HK-2 (cell line): ENCODE data around the gene HDAC8.

ENCODE experiments used
- DNase-seq: peaks from one replicate; pipeline ENCODE4 v3.0.0-alpha.2; 2018; ENCODE audit not compliant: unreplicated experiment

The HDAC8 gene

DNA sequence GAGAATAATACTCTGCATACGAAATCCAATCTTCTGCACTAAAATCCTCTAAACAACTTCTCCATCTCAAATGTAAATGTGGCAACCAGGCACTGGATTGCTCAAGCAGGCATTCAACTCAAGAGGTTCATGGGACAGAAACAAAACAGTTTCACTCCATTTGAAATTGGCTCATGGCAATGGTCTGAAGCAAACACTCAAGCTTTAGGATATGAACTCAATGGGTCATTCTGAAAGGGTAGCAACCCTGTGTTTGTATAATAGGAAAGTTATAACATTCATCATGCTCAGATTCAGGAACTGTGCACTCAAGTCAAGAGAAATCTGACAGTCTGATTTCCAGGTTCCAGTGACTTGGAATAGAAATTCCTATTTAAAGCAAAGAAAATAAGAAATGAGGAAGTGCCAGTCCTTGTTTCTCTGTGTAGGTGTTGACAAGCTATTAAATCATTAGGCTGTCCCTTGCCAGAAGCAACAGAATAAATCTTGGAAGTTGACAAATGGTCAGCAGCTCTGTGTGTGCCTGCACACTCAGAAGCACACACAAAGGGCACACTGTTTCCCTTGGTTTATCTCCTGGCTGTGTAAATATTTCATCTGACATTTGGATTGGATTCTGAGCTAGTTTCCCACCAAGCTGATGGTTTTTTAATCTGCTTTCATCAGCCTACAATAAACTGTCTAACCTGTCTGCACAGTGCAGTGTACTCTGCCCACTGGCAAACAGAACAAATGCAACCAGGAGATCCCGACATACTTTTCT, 191.0 kb downstream of the HDAC8 start:
- no peak for DNase-seq

- DNase-seq = no peak
These were observed 196.5 kb downstream of the HDAC8 start for GRCh38 chrX:72376124-72376523.

DNA sequence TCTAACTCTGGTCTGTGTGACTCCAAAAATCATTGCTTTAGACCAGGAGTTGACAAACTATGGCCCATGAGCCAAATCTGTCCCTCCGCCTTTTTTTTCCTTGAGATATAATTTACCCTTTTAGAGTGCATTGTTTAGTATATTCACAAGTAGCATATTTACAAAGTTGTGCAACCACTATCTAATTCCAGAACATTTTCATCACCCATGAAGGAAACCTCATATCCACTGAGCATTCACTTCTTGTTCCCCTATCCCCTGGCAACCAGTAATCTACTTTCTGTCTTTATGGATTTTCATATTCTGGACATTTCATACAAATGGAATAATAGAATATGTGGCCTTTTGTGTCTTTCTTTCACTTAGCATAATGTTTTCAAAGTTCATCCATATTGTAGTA, 199.5 kb downstream of the HDAC8 start:
- DNase-seq = no peak

- DNase-seq = no peak
These were observed 199.9 kb downstream of the HDAC8 start for GRCh38 chrX:72372735-72373134.

DNA sequence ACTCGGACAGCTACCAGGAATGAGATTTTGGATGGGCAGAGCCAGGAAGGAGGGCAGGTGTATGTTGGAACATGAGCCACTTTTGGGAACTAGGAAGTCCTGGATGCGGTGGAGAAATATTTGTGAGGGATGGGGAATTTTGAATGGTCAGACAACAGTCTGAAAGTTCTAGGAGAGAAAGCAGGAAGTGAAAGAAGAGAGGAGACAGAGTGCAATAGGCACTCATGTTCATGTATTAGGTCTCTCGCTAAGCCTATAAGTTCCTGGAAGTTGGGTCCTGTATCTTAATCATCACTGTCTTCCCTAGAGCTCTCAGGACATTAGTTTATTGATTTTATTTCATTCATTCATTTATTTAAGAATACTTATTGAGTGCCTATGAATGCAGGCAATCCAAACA, 201.2 kb downstream of the HDAC8 start:
- no peak for DNase-seq

DNA sequence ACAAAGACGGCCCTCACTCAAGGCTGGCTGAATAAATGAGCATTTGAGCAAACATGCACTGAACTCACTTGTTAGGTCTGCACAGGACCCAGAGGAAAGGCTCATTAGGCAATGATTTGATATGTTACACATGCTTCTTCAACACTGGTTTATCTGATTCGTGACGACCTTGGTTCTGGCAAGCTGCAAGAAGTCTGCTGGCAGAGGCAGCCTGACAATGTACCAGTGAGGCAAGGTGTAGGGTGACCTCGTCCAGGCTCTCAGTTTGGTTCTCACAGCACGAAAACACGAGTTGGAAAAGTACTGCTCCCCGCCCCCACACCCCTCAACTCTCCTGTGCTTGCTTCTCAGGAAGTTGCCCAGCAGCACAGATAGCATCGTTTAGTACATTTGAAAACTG, 203.8 kb downstream of the HDAC8 start:
- DNase-seq = no peak

GRCh38 chrX:72367516-72367915, 205.1 kb downstream of the HDAC8 start:
- no peak for DNase-seq

- no peak for DNase-seq
These were observed 205.8 kb downstream of the HDAC8 start for GRCh38 chrX:72366701-72367454.

GRCh38 chrX:72366178-72366577, 206.5 kb downstream of the HDAC8 start:
- DNase-seq = no peak

DNA sequence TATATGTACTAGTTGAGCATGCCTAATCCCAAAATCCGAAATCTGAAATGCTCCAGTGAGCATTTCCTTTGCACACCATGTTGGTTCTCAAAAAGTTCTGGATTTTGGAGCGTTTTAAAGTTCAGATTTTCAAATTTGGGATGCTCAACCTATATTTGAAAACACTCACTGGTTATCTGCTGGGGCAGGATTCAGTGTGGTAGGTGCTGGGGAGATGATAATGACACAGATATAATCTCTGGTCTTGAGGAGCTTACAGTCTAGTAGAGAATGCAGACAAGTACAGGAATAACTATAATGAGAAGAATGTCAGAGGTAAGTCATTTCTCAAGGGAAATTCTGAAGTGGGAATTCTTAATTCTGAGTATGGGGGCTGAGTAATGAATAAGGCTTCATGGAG, 207.5 kb downstream of the HDAC8 start:
- DNase-seq = no peak

- DNase-seq = no peak
These were observed 212.3 kb downstream of the HDAC8 start for GRCh38 chrX:72360326-72360725.

GRCh38 chrX:72358313-72358712, 214.3 kb downstream of the HDAC8 start:
- peak; percentile 8 for DNase-seq

- no peak for DNase-seq
These were observed 219.9 kb downstream of the HDAC8 start for GRCh38 chrX:72352786-72353185.

DNA sequence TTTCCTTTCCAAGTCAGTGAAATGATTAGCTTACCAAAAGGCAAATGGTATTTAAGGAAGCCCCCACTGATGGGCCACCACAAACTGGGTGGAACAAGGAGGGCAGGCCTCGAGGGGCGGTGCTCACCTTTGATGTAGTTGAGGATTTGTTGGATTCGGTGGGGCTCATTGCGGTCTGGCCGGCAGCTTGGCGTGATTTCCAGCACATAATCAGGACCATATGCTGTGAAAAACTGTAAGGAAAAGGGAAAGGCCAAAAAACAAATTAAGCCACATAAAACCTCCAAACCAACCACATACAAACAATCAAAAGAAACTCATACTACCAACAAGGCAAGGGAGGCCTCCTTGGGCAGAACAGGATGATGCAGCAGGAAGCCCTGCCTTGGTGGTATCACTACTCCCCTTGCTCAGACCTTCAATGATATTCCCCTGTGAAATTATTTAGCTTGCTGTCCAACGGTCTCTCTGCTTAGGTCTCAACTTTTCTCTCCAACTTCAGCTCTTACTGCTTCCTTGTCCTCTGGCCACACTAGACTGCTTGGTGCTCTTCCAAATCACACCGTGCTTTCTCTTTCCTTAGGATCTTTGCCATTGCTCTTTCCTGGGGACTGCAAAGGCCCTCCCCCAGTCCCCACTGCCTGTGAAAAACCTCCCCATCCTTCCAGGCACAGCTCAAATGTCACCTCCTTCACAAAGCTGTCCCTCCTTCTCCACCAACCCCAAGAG, 220.9 kb downstream of the HDAC8 start:
- no peak for DNase-seq

GRCh38 chrX:72349190-72349589, 223.5 kb downstream of the HDAC8 start:
- DNase-seq = no peak

DNA sequence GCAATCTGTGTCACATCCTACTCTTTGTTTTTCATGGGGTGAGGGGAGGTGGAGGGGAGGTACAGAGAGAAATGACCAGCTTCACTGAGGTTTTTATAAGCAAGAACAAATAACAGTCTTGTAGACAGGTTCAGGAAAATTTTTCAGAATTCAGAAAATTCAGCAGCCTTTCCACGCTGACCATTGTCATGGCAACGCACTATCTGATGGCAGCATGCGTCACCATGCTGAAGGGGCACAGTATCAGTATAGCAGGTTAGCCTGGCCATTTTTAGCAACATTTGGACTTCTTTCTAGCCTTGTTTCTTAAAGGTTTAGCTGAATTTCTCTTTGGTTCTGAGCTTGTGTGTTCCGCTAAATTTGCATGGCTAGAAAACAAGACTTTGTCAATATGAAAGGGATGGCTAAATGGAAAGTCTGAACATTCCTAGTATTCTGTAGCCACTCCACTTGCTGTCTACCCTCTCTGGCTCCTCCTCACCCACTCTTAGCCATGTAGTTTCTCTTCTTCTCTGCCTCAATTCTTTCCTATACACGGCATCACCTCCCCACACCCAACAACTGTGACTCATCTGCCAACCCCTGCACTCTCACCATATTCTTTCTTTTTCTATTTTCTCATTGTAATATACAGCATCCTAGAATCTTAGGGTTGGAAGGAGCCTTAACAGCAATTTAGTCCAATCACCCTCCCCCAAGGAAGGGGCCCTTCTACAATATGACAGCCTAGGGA, 224.2 kb downstream of the HDAC8 start:
- DNase-seq = no peak

DNA sequence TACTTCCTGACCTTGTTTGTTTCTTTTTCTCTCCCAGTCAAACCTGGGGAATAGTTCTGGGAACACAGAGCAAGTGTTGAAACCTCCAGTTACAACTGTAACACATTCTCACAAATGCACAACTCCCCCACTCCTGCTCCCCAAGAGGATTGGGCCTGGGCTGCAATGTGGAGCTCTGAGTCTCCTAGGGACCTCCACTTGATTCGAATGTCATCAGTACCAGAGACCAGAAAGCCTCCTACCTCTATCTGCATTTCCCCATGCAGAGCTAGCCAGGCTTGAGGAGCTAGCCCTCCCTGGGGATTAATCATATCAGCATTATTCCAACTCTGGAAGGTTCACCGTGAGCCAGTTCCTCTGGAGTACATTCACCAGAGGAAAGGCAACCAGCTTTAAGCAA, 225.3 kb downstream of the HDAC8 start:
- DNase-seq = no peak

DNA sequence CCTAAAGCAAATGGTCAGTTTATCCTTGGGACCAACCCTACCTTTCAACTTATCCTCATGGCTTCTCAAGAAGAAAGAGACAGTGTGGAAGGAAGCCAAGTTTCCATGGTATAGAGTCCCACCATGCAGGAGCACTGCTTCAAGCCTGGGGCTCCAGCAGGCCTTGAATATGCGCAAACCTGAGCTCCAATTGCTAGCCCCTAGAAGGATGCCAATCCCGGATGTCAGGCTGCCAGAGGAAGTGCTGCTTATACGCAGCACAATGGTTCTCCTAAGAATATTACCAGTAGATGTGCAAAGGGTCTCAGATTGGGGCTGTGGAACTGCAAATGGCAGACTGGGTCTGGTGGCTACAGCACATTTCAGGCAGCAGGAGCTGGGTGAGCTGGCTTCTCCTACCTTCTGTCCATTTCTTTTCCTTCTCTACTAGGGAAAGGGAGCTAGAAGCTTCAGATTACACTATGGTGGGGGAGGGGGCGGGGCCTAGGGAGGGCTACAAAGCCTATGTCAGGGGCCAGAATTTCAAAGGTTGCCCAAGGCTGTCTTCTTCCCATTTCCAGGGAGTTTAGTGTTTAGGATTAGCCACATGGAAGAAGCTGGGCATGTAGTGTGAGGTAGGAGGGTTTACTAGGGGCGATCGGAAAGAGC, 226.2 kb downstream of the HDAC8 start:
- no peak for DNase-seq

GRCh38 chrX:72340626-72341025, 232.0 kb downstream of the HDAC8 start:
- DNase-seq = no peak

GRCh38 chrX:72340041-72340440, 232.6 kb downstream of the HDAC8 start:
- no peak for DNase-seq

DNA sequence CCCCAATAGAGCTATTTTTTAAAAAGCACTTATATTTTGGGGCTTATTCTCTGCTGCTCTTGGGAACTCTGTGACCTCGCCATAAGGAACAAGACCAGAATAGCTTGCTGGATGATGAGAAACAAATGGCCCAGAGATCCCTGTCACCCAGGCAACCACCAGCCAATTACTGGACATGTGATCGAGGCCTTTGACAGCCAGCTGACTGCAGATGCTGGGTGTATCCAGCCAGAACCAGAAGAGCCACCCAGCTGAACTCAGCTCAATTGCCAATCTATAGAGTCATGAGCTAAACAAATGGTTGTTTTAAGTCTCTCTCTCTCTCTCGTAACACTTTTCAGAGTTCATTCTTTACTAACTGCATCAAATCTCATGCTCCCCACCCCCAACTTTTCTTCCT, 242.5 kb downstream of the HDAC8 start:
- no peak for DNase-seq
